TTC549 (cell line): ENCODE measurements around the gene UPK3A.
"Not testable (repeated sequence)": the region's sequence is repeated elsewhere in the genome, so short reads cannot be mapped to it uniquely, and the experiment has no call there.

Experiments used
- FAIRE-seq: peaks from 2 replicates; lab custom pipeline; 2012; peaks lifted over from hg19 to GRCh38; lab: Jason Lieb, UNC

UPK3A gene

GRCh38 chr22:45281010-45281409, 3.7 kb upstream of the UPK3A start:
- FAIRE-seq = no peak

DNA sequence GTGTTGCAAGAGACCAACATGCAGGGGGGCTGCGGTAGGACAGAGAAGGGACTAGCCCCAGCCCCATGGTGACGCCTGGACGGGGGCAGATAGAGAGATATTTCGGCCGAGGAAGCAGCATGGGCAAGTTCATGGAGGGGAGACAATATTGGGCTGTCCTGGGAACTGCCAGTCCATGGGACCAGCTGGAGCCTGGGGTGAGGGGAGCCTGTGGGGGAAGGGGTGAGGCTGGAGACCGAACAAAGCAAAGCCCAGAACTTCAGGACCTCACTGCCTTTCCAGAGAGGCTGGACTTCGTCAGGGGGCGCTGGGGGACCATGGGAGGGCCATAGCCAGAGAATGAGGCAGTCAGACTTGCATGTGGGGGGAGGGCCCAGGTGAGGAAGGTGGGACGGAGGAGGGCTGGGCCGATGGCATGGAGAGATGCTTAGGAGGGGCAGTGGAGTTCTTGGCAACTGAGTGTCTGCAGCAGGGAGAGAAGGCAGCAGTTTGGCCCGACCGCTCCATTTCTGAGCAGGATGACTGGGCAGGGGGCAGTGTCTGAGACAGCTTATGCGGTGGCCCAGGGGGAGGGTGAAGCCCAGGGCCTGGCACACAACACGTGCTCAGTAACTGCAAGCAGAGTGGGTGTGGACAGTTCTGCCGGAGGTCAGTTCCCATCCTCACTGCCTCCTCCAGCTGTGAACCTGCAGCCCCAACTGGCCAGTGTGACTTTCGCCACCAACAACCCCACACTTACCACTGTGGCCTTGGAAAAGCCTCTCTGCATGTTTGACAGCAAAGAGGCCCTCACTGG, 712 bp downstream of the UPK3A start:
- no peak for FAIRE-seq

GRCh38 chr22:45286854-45287551, 2.3 kb downstream of the UPK3A start:
- FAIRE-seq = no peak

GRCh38 chr22:45290410-45290936, 5.7 kb downstream of the UPK3A start:
- FAIRE-seq = no peak

DNA sequence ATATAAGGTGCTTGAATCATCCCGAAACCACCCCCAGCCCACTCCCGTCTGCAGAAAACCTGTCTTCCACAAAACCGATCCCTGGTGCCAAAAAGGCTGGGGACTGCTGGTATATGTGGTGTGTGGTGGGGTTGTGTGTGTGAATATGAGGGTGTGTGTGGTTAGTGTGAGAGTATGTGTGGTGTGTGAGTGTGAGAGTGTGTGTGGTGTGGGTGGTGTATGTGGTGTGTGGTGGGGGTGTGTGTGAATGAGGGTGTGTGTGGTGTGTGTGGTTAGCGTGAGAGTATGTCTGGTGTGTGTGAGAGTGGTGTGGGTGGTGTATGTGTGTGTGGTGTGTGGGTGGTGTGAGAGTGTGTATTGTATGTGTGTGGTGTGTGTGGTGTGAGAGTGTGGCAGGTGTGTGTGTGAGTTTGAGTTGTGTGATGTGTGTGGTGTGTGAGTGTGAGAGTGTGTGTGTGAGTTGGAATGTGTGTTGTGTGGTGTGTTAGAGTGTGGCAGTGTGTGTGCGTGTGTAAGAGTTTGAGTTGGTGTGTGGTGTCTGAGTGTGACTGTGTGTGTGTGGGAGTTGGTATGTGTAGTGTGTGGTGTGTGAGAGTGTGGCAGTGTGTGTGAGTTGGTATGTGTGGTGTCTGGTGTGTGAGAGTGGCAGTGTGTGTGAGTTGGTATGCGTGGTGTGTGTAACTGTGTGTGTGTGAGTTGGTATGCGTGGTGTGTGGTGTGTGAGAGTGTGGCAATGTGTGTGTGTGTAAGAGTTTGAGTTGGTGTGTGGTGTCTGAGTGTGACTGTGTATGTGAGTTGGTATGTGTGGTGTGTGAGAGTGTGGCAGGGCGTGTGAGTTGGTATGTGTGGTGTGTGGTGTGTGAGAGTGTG, 6.5 kb downstream of the UPK3A start:
- FAIRE-seq = no peak

DNA sequence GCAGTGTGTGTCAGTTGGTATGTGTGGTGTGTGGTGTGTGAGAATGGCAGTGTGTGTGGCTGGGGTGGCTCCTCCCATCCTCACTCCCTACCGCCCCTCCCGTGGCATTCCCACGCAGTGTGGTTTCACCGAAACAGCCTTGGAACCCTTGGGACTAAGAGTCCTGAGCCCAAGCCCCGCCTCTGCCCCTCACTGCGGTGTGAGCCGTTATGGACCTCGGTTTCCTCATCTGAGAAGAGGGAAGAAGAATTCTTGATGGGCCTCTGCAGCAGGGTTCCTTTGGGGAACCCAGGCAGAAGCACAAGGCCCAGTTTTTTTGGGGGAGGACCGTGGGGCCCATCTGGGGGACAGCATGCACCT, 7.2 kb downstream of the UPK3A start:
- FAIRE-seq = no peak

DNA sequence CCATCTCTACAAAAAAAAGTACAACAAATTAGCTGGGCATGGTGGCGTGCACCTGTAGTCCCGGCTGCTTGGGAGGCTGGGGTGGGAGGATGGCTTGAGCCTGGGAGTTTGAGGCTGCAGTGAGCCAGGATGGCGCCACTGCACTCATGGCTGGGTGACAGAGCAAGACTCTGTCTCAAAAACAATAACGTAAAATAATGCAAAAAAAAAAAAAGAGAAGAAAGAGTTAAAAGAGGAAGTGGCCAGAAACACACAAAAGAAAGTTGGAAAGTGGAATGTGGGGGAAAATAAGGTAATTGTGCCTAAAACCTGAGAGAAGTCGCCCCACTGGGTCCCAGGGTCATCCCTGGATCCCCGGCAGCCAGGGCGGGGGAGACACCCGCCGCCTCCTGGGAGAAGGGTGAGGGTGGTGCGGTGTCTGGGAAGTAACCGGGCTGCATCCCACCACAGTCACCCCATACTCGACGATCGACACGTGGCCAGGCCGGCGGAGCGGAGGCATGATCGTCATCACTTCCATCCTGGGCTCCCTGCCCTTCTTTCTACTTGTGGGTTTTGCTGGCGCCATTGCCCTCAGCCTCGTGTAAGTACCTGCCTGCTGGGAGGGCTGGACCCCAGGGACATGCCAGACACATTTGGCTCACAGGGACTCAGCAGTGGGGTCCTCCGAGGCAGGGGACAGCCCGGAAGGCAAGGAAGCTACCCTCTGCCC, 8.1 kb downstream of the UPK3A start:
- no peak for FAIRE-seq

DNA sequence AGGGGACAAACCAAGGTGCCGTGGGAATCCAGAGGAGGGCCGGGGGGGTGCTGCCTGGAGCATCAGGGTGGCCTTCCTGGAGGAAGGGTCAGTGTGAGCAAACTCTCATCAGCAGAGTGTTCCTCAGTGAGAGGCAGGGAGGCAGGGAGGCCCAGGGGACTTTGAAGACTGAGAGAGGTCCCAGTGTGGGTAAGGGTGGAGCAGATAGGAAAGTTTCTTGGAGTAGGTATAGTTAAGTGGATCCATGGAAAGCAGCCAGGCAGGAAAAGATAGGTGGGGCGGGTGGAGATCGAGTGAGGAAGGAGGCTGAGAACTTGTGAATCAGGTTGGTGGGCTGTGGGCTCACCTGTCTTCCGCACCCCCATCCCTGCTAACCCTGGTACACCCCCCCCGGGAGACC, 9.3 kb downstream of the UPK3A start:
- no peak for FAIRE-seq

- not testable (repeated sequence) for FAIRE-seq
Measured at GRCh38 chr22:45295004-45295403, 10.3 kb downstream of the UPK3A start.

GRCh38 chr22:45295492-45295891, 10.7 kb downstream of the UPK3A start:
- no peak for FAIRE-seq

DNA sequence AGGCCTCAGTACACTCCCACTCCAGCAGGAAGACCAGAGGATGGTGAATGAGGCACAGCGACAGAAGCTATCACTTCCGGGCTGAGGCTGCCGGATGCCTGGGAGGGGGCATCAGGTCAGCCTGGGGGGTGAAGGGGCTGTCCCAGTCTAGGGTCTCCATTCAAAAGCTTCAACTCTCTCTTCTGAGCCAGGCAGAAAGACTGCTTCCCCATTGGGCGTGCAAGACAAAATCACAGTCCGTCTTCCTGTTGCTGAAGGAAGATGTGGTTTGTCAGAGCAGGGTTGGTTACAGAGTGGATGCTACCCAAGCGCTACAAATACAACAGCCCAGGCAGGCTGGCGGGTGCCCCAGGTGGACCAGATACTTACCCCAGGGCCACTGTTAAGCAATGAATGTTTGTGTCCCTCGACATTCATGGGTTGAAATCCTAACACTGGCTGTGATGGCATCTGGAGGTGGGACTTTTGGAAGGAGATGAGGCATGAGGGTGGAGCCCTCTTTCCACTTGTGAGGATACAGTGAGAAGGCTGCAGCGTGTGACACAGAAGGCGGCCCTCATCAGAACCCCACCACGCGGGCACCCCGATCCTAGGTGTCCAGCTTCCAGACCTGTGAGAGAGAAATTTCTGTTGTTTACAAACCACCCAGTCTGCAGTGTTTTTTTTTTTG, 12.0 kb downstream of the UPK3A start:
- no peak for FAIRE-seq

- no peak for FAIRE-seq
Measured at GRCh38 chr22:45298934-45299505, 14.3 kb downstream of the UPK3A start.

GRCh38 chr22:45302751-45303150, 18.0 kb downstream of the UPK3A start:
- FAIRE-seq = no peak

DNA sequence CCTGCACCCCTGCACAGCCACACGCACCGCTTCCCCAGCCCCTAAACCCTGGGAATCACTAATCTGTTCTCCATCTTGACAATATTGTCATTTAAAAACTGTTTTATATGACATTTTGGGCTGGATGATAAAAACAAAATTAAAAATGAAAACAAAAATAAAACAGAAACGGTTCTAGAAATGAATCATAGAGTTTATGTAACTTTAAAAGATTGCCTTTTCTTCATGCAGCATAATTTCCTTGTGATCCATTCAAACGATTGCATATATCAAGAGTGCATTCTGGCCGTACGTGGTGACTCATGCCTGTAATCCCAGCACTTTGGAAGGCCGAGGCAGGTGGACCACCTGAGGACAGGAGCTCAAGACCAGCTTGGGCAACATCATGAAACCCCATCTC, 18.4 kb downstream of the UPK3A start:
- no peak for FAIRE-seq

- FAIRE-seq = no peak
Measured at GRCh38 chr22:45304971-45305370, 20.2 kb downstream of the UPK3A start.

DNA sequence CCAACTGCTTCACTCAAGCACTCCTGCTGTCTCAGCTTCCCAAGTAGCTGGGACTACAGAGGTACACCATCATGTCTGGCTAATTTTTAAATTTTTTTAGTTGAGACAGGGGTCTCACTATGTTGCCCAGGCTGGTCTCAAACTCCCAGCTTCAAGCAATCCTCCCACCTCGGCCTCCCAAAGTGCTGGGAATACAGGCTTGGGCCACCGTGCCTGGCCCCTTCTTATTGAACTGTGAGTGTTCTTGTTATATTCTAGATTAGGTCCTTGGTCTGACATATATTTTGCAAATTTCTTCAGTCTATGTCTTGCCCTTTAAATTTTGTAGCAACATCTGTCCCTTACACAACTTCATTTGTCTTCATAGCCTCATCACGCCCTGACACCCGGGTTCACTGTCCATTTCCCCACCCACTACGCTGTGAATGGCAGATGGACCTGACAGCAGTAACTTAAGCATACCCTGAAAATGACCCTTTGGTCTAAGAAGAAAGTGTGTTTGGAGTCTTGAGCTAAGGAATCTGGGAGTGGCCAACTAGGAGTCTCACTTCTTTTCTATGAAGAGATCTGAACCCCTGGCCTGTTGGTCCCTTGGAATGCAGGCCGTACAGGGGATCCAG, 20.8 kb downstream of the UPK3A start:
- FAIRE-seq = no peak

DNA sequence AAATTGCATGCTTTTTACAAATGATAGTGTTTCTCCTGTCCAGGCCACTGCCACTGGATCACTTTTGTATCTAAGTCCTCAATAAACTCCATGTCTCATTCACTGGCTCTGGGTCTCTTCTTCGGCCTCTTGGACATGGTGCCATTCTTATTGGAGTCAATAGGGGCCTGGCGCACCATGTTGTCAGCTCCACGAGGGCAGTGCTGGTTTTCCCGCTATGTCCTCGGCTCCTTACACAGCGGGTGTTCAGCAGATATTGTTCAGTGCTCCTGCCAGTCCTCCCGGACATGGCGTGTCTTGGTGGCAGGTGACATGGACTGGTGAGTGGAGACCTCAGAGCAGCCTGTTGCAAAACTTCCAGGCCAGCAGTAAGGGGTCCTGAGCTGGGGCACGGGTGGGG, 21.4 kb downstream of the UPK3A start:
- FAIRE-seq = no peak

DNA sequence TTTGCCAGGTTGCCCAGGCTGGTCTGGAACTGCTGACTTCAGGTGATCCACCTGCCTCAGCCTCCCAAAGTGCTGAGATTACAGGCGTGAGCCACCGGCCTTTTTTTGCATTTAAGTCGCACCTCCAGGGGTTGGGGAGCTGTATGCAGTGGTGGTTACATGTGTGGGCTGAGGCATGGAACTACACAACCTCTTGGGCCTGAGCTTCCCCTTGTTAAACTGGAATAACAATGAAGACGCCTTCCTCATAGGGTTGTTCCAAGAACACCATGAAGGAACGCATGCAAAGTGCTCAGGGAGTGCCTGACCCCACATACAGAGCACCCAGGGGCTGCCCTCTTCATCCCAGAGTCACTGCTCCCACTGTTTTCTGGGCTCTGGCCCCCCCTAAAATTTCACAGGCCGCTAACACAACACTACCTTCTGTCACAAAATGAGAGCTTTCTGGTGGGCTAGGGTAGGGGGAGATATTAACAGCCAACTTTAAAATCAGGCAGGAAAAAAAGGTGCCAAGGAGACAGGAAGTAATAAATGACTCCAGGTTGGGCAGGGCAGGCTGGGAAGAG, 23.7 kb downstream of the UPK3A start:
- FAIRE-seq = no peak

GRCh38 chr22:45308957-45309421, 24.2 kb downstream of the UPK3A start:
- no peak for FAIRE-seq
